Measurements from ENCODE around the gene FBXL16.

DNA sequence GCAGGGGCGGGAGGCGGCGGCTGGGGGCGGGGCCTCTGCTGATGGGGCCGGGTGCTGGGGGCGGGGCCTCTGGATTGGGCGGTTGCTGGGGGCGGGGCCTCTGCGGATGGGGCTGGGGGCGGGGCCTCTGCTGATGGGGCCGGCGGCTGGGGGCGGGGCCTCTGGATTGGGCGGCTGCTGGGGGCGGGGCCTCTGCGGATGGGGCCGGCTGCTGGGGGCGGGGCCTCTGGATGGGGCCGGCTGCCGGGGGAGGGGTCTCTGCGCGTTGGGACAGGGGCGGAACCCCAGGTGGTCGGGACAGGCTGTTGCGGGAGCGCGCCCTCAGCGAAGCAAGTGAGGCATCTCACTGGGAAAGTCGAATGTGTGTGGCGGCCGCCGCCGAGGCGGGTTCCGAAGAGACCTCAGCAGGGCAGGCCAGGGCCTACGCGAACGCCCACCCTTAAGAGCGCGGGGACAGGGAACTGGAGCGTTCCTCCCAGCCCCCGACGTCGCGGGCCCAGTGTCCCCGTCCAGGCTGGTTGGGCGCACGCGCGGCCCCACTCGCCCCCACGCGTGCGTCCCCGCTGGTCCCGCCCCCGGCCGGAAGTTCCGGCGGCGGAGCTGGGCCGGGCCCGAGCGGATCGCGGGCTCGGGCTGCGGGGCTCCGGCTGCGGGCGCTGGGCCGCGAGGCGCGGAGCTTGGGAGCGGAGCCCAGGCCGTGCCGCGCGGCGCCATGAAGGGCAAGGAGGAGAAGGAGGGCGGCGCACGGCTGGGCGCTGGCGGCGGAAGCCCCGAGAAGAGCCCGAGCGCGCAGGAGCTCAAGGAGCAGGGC, 25.6 kb downstream of the FBXL16 start, which contains the start of gene STUB1:
- no peak for TF ChIP-seq JUND (IDR thresholded peaks at IDR 0.05)
- TF ChIP-seq NR2F2 (IDR thresholded peaks at IDR 0.05): no peak
- TF ChIP-seq CTCF (IDR thresholded peaks at IDR 0.05; ENCODE audit: low read depth, low read length, missing input control): no peak

Measured in liver (tissue), 3 donors.